ENCODE data around the gene LALBA. TPM values are rescaled to one million over a fixed set of nuclear protein-coding genes. Genes with fewer than 3 reads are reported as not detected.

LALBA gene
- polyA plus RNA-seq, 1 of the 3 experiments (the other 2 are of a cell fraction) = not detected

- no peaks in the 10 kb centered on the region for H4K20me1 ChIP-seq (ENCODE audit: insufficient read depth)
- TF ChIP-seq TAF1 (IDR thresholded peaks at IDR 0.05; ENCODE audit: borderline replicate concordance, low read depth, low read length) (no peak), TCF12 (IDR thresholded peaks at IDR 0.05) (no peak), YY1 (IDR thresholded peaks at IDR 0.05; ENCODE audit: low read depth) (no peak)
- TF ChIP-seq, protein P1, sequence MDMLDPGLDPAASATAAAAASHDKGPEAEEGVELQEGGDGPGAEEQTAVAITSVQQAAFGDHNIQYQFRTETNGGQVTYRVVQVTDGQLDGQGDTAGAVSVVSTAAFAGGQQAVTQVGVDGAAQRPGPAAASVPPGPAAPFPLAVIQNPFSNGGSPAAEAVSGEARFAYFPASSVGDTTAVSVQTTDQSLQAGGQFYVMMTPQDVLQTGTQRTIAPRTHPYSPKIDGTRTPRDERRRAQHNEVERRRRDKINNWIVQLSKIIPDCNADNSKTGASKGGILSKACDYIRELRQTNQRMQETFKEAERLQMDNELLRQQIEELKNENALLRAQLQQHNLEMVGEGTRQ (IDR thresholded peaks at IDR 0.05; ENCODE audit: borderline replicate concordance, low read depth, low read length) = no peak
- H2AFZ ChIP-seq (ENCODE audit: low read depth) = no peak overlapping the region
- H3K27me3 ChIP-seq (ENCODE audit: insufficient read depth) = no peaks in the 10 kb centered on the region; the same call in 1 of the 2 replicates
- no peak overlapping the region for H3K27ac ChIP-seq (ENCODE audit: low read depth in 2 of 2, low read length in 1 of 2)
- H3K4me1 ChIP-seq (ENCODE audit: control insufficient read depth in 1 of 2, insufficient read depth in 2 of 2, low read depth in 1 of 2, low read length in 1 of 2) = no peaks in the 10 kb centered on the region
- no peaks in the 10 kb centered on the region for H3K9me2 ChIP-seq
- H3K4me2 ChIP-seq = no peak overlapping the region
- H3K36me3 ChIP-seq (replicated peaks in 1 of 2; ENCODE audit: control insufficient read depth in 1 of 2, insufficient read depth in 2 of 2, low read length in 1 of 2) = no peaks in the 10 kb centered on the region
- 0% methylated on average over 1 of the region's 1 CpG for WGBS (ENCODE audit: low lambda C conversion rate)
- no peak for DNase-seq
- ChIA-PET CTCF (no interaction called here), POLR2A (no interaction called here)
- no peak overlapping the region for H3K9ac ChIP-seq
- H3K4me3 ChIP-seq (ENCODE audit: low read depth in 2 of 2, low read length in 1 of 2) = no peak overlapping the region
- H3K9me3 ChIP-seq = no peaks in the 10 kb centered on the region
- no peaks in the 10 kb centered on the region for H3K79me2 ChIP-seq (ENCODE audit: insufficient read depth)
- H3F3A ChIP-seq (replicated peaks; ENCODE audit: insufficient read depth) = no peaks in the 10 kb centered on the region
Measured at GRCh38 chr12:48536602-48537001, 33.2 kb downstream of the LALBA start.

DNA sequence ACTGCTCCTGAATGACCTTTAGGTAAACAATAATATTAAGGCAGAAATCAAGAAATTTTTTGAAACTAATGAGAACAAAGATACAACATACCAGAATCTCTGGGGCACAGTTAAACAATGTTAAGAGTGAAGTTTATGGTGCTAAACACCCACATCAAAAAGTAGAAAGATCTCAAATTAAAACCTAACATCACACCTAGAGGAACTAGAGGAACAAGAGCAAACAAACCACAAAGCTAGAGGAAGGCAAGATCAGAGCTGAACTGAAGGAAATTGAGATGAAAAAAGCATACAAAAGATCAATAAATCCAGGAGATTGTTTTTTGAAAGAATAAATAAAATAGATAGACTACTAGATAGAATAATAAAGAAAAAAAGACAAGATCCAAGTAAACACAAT, 37.2 kb downstream of the LALBA start:
- Histone ChIP-seq H3K36me3 (replicated peaks in 1 of 2; ENCODE audit: control insufficient read depth in 1 of 2, insufficient read depth in 2 of 2, low read length in 1 of 2) (no peaks in the 10 kb centered on the region), H3K9me2 (no peaks in the 10 kb centered on the region), H3K27me3 (ENCODE audit: insufficient read depth) (0 out of 2 replicates have a peak, but pooled peaks cover 10% of the 10 kb centered on the region), H2AFZ (ENCODE audit: low read depth) (no peak overlapping the region), H3K9ac (no peak overlapping the region), H3F3A (replicated peaks; ENCODE audit: insufficient read depth) (no peaks in the 10 kb centered on the region), H3K4me1 (ENCODE audit: control insufficient read depth in 1 of 2, insufficient read depth in 2 of 2, low read depth in 1 of 2, low read length in 1 of 2) (no peaks in the 10 kb centered on the region), H3K4me2 (no peak overlapping the region), H3K27ac (ENCODE audit: low read depth in 2 of 2, low read length in 1 of 2) (no peak overlapping the region), H3K79me2 (ENCODE audit: insufficient read depth) (no peaks in the 10 kb centered on the region), H3K9me3 (no peaks in the 10 kb centered on the region), H4K20me1 (ENCODE audit: insufficient read depth) (no peaks in the 10 kb centered on the region), H3K4me3 (ENCODE audit: low read depth in 2 of 2, low read length in 1 of 2) (no peak overlapping the region)
- POLR2A ChIA-PET = no interaction called here
- no peak for DNase-seq
- TF ChIP-seq PBX3 (IDR thresholded peaks at IDR 0.05) (no peak), TEAD4 (IDR thresholded peaks at IDR 0.05; ENCODE audit: borderline replicate concordance, insufficient read depth) (no peak), FOXJ3 (CRISPR knock-in tag; IDR thresholded peaks at IDR 0.05) (no peak), NFIC (IDR thresholded peaks at IDR 0.05; ENCODE audit: borderline replicate concordance) (no peak), EZH2phosphoT487 (IDR thresholded peaks at IDR 0.05; ENCODE audit: borderline replicate concordance, low read depth) (no peak), MAX (IDR thresholded peaks at IDR 0.05; ENCODE audit: low read depth) (no peak), MEF2A (IDR thresholded peaks at IDR 0.05; ENCODE audit: borderline replicate concordance, low read depth) (no peak), POLR2AphosphoS5 (IDR thresholded peaks at IDR 0.05; ENCODE audit: low read depth, low read length) (no peak), RXRA (IDR thresholded peaks at IDR 0.05; ENCODE audit: borderline replicate concordance, low read depth) (no peak), RCOR1 (IDR thresholded peaks at IDR 0.05; ENCODE audit: low read length) (no peak), NRF1 (IDR thresholded peaks at IDR 0.05; ENCODE audit: low read depth, low read length) (no peak), GATA2 (CRISPR knock-in tag; IDR thresholded peaks at IDR 0.05) (no peak), SMC3 (IDR thresholded peaks at IDR 0.05; ENCODE audit: low read depth, low read length) (no peak), JUND (IDR thresholded peaks at IDR 0.05) (no peak), FOSL2 (IDR thresholded peaks at IDR 0.05; ENCODE audit: borderline replicate concordance, low read depth) (no peak), RFX5 (IDR thresholded peaks at IDR 0.05; ENCODE audit: low read length) (no peak)
- TF ChIP-seq, protein P2, sequence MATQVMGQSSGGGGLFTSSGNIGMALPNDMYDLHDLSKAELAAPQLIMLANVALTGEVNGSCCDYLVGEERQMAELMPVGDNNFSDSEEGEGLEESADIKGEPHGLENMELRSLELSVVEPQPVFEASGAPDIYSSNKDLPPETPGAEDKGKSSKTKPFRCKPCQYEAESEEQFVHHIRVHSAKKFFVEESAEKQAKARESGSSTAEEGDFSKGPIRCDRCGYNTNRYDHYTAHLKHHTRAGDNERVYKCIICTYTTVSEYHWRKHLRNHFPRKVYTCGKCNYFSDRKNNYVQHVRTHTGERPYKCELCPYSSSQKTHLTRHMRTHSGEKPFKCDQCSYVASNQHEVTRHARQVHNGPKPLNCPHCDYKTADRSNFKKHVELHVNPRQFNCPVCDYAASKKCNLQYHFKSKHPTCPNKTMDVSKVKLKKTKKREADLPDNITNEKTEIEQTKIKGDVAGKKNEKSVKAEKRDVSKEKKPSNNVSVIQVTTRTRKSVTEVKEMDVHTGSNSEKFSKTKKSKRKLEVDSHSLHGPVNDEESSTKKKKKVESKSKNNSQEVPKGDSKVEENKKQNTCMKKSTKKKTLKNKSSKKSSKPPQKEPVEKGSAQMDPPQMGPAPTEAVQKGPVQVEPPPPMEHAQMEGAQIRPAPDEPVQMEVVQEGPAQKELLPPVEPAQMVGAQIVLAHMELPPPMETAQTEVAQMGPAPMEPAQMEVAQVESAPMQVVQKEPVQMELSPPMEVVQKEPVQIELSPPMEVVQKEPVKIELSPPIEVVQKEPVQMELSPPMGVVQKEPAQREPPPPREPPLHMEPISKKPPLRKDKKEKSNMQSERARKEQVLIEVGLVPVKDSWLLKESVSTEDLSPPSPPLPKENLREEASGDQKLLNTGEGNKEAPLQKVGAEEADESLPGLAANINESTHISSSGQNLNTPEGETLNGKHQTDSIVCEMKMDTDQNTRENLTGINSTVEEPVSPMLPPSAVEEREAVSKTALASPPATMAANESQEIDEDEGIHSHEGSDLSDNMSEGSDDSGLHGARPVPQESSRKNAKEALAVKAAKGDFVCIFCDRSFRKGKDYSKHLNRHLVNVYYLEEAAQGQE (IDR thresholded peaks at IDR 0.05; ENCODE audit: low read depth, low read length) = no peak
- TF ChIP-seq, protein P3, sequence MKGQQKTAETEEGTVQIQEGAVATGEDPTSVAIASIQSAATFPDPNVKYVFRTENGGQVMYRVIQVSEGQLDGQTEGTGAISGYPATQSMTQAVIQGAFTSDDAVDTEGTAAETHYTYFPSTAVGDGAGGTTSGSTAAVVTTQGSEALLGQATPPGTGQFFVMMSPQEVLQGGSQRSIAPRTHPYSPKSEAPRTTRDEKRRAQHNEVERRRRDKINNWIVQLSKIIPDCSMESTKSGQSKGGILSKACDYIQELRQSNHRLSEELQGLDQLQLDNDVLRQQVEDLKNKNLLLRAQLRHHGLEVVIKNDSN (IDR thresholded peaks at IDR 0.05; ENCODE audit: borderline replicate concordance, low read depth) = no peak
- TF ChIP-seq, protein P1 (IDR thresholded peaks at IDR 0.05; ENCODE audit: borderline replicate concordance, low read depth, low read length) = no peak
- CTCF ChIA-PET = no interaction called here

Data from SK-N-SH (cell line).